ENCODE measurements around the gene PSMC4. TPM values are rescaled to one million over a fixed set of nuclear protein-coding genes. Genes with fewer than 3 reads are reported as not detected.
A peak's percentile ranks its signal among the peaks of the same experiment; 100 is the strongest.

Gene PSMC4
- total RNA-seq, 1 experiment from 2014 or later: 111 TPM

- Histone ChIP-seq H3K9me3 (ENCODE audit: control insufficient read depth, low read depth, low read length) (no peaks in the 10 kb centered on the region), H2BK5ac (ENCODE audit: insufficient read length, low read length) (no peak overlapping the region), H3K4me2 (ENCODE audit: insufficient read depth, insufficient read length, low read length) (no peak overlapping the region), H3K27ac (ENCODE audit: insufficient read length, low read depth, low read length) (no peak overlapping the region), H4K5ac (ENCODE audit: insufficient read length, low read depth, low read length) (peak overlapping the region; percentile 33), H4K91ac (ENCODE audit: insufficient read length, low read depth, low read length) (no peak overlapping the region), H3K56ac (ENCODE audit: insufficient read length, low read depth, low read length) (no peak overlapping the region), H3K18ac (ENCODE audit: insufficient read length, low read depth, low read length) (no peak overlapping the region), H2AFZ (ENCODE audit: low read length) (no peak overlapping the region), H3K79me2 (ENCODE audit: insufficient read depth, low read length) (no peaks in the 10 kb centered on the region), H3K4me1 (ENCODE audit: insufficient read depth, low read length) (no peaks in the 10 kb centered on the region), H3K79me1 (ENCODE audit: insufficient read depth, low read depth, low read length, poor library complexity, severe bottlenecking) (no peaks in the 10 kb centered on the region), H3K4ac (ENCODE audit: low read depth, low read length) (no peak overlapping the region), H3K14ac (ENCODE audit: insufficient read depth, low read length) (0 out of 2 replicates have a peak overlapping the region, but pooled peaks have one; percentile 24), H3K9ac (ENCODE audit: extremely low read depth, insufficient read length, low read length) (no peak overlapping the region), H2BK20ac (ENCODE audit: low read depth, low read length, poor library complexity, severe bottlenecking) (no peak overlapping the region), H2AK5ac (ENCODE audit: insufficient read length, low read length) (no peak overlapping the region), H4K20me1 (ENCODE audit: control insufficient read depth, insufficient read depth, insufficient read length) (no peaks in the 10 kb centered on the region), H3K23ac (ENCODE audit: insufficient read length, low read depth, low read length) (no peak overlapping the region), H3K23me2 (ENCODE audit: insufficient read length, low read depth, low read length, poor library complexity, severe bottlenecking) (no peaks in the 10 kb centered on the region), H2BK15ac (ENCODE audit: low read depth, low read length) (no peak overlapping the region), H3K27me3 (ENCODE audit: insufficient read depth, low read length) (no peaks in the 10 kb centered on the region), H4K8ac (replicated peaks; ENCODE audit: insufficient read length, low read depth, low read length) (no peak overlapping the region), H2BK120ac (ENCODE audit: low read depth, low read length, poor library complexity, severe bottlenecking) (no peak overlapping the region), H3T11ph (ENCODE audit: low read length) (no peak overlapping the region), H2BK12ac (ENCODE audit: insufficient read length, low read depth, low read length) (no peak overlapping the region)
- Mint-ChIP-seq H3K4me1 (no peaks in the 10 kb centered on the region), H3K27ac (peak overlapping the region in 1 of 3 experiments; percentile 31; a peak in 1 of 7 replicates), H3K9me3 (peaks cover 0 to 2% of the 10 kb centered on the region in 2 experiments; a peak in 1 of 5 replicates), H3K4me3 (no peak overlapping the region), H3K27me3 (ENCODE audit: low read depth) (no peaks in the 10 kb centered on the region), H3K36me3 (ENCODE audit: insufficient read depth in 1 of 3, low read depth in 3 of 3) (no peaks in the 10 kb centered on the region)
- WGBS (ENCODE audit: extremely low coverage, insufficient read length, low lambda C conversion rate): no CpG with 5 or more reads among the region's 3 CpGs
- no peak for DNase-seq
- TF ChIP-seq CTCF (conservative IDR thresholded peaks at IDR 0.05): no peak
These were observed 34.9 kb upstream of the PSMC4 start for GRCh38 chr19:39936020-39936419.
